HG03575 (cell line): Measurements from ENCODE around the gene ACAD11.
"Not testable (repeated sequence)": the region's sequence is repeated elsewhere in the genome, so short reads cannot be mapped to it uniquely, and the experiment has no call there.

Experiments used
- ATAC-seq: cut with Tn5 transposase; IDR thresholded peaks from one replicate; pipeline ENCODE4 v1.9.1; 2021; ENCODE audit not compliant: unreplicated experiment, insufficient number of reproducible peaks, low FRiP score; ENCODE audit errors: extremely low read depth

Gene ACAD11

DNA sequence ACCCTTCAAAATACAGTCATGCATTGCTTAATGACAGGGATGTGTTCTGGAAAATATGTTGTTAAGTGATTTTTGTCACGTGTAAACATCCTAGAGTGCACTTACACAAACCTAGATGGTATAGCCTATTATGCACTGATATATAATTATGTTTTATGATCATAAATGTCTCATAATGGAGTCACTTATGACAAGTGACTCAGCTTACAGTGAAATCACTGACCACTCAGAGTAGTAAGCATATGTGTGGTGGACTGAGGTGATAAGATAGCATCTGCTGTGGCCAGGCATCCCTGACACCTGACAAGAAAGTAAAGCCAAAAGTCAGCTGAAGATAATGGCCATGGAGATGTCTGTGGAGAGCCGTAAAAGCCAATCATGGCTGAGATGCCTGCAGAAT is 5.4 kb downstream of the ACAD11 start:
- no peak for ATAC-seq

DNA sequence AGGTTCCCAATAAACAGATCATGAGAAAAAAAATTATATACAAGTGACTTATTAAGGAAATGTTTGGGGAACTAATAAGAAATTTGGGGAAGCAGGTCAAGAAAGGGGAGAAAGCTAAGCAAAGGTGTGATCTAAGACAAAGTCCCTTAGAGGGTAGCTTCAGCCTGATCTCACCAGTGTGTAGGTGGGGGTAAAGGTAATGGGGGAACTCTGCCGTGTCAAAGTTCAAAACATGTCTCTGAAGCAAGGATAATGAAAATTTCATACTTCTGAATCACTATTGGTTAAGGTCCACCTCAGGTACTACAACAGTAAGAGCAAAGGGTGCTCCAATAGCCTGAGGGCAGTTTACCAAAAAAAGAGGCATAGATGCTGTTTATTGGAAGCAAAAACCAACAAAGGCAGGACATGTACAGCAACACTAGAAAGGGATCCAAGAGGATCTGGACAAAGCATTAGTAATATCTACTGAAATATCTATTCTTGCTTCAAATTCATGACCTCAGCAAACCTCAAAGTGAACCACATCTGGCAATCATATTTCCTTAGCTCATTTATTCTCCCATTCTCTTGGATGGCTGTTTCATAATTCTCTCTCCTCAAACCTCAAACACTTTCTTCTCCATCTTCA is 6.9 kb downstream of the ACAD11 start:
- no peak for ATAC-seq

DNA sequence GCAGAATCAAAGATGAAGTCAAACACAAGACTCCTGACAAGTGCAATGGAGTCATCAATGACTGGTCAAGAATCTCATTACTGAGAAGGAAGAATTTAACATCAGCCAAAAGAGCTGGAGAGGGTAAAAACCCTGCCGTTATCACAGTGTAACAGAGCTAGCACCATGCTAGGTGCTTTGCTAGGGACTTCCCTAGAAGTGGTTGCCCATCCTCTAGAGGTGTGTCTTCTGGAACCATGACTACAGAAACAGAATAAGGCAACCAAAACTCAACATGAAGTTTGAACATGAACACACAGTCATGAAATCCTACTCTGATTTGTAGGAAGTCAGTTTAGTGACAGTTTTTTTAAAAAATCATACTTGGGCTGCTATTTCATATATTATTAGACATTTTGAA is 9.5 kb downstream of the ACAD11 start:
- no peak for ATAC-seq

DNA sequence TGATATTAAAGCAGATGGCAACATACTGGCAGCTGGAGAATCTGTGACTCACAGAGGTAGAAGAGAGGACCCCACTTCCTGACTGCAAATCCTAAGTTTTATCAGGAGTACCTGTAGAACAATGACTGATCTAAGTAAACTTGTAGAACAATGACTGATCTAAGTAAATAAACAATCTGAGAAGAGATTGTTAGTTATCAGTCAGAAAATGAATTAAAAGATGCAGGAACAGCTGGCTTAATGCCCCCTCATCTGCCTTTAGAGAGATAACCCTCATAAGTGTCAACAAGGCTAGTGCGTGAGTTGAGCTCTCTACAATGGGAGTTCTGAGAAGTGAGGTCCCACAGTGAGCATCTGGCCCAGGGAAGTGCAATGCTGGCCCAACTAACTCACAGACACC is 14.6 kb downstream of the ACAD11 start:
- ATAC-seq: no peak

DNA sequence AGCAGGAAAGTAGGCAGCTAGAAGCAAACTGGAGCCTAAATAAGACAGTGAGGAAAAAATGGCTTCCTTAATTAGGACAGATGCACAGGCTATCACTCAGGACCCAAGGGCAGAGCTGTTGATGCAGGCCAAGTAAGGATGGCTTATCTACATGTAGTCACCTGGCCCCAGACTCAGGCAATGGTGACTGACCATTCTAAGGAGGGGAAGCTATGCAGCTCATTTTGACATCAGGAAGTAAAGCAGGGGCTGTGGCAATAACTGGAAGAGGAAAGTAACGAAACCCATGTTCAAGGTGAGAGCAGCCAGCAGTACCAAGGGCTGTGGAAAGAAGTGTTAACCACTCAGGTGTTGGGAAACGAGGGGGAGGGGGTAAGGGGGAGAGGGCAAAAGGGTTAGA is 16.2 kb downstream of the ACAD11 start:
- ATAC-seq: no peak

DNA sequence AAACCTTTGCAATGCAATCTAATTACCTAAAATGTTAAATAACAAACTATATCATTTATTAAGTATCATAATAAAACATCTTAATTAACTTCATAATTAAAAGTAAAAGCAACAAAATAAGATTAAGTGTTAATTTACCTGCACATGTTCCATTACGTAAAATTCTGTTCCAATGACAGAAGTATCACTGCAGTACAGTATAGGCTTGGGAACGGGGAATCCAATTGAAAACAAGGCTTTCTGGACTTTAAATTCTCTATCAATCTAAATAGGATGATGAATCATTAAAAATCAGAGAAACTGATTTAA is 17.1 kb downstream of the ACAD11 start:
- ATAC-seq: no peak

DNA sequence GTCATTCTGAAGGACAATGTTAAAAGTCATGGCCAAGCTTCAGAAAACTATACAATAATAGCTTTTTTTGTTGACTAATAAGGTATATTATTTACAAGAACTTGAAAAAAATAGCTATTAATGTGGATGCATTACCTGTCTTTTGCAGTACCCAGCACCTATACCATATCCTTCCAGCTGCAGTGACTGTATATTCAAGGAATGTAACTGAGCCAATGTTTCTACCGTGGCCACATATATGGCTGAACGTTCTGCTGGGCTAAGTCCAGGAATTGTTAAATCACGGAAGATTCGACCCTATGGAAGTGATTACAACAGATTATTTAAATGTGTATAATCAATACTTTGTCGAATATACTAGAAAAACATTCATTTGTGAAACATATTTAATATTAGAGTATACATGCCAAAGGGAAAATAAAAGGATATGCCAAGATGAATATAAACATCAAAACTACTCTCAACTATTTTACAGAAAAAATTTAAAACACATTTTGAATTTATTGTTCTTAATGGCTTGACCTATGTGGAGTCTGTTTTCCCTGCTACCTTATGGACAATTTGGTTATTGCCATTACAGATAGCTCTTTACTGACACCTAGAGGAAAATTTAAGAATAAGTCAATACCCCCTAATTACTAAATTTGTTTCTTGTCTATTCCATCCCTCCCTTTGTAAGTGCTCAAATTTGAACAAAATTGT is 17.6 kb downstream of the ACAD11 start:
- ATAC-seq: no peak

DNA sequence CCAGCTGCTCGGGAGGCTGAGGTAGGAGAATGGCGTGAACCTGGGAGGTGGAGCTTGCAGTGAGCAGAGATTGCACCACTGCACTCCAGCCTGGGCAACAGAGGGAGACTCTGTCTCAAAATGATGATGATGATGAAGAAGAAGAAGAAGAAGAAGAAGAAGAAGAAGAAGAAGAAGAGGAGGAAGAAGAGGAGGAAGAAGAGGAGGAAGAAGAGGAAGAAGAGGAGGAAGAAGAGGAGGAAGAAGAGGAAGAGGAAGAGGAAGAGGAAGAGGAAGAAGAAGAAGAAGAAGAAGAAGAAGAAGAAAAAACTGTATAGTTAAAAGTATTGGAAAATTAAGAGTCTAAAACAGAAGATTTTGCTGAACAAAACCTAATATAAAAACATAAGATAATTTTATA is 18.2 kb downstream of the ACAD11 start:
- ATAC-seq: not testable (repeated sequence)

DNA sequence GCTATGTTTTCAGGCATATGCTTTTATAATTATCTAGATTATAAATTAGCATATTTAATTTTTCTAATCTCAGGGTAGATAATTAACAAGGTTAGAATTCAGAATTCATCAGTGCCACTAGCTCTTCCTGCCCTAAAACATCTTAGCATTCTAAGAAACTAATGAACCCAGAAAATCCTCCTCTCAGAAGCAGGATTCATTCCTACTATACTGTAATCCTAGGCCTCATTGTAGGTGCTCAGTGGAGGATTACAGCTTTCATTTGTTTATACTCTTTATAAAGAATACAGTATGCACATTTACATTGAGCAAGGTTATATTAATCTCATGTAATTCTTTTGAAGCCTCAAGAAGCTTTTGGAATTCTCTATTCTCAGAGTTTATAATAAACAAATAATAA is 20.9 kb downstream of the ACAD11 start:
- ATAC-seq: no peak

DNA sequence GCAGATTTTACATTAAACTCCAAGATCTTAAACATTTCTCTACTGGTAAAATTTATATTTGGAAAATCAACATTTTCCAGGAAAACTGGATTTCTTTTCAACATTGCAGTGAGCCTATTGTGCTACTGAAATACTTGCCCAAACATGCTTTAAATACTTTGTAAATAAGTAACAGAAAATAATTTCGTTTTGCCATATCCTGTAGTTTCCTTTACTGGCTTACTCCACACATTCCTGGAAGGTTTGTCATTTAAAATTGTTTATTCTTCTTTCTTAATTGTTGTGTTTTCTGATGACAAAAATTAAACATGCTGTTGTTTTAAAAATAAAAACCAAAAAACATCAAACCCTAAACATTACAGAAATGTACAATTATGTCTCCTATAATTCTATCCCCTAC is 22.0 kb downstream of the ACAD11 start:
- ATAC-seq: no peak

DNA sequence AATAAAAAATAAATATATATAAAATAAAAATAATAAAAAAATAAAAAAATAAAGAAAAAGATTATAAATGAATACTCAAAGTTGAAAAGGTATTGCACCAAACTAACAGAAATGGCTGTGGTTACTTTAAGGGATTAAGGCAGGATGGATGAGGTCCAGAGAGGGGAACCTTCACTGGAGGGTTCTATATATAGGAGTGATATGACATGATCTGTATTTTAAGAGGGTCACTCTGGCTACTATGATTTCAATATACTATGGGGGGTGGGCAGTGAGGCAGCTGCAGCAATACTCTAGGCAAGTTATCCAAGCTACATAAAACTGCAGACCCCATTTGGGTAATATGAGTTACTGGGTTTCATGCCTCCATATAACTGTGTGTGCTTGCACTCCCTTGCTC is 24.6 kb downstream of the ACAD11 start:
- ATAC-seq: no peak

DNA sequence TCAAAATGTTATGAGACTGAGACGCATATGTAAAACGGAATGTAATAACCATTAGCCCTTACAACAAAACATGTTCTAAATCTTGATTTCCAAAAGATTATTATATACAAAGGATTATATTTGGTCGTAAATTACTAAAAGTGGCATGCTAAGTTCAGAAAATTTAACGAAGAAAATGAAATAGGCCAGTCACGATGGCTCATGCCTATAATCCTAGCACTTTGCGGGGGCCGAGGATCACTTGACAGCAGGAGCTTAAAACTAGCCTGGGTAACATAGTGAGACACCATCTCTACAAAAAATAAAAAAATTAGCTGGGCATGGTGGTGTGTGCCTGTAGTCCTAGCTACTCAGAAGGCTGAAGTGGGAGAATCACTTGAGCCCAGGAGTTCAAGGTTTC is 29.0 kb downstream of the ACAD11 start:
- ATAC-seq: no peak

DNA sequence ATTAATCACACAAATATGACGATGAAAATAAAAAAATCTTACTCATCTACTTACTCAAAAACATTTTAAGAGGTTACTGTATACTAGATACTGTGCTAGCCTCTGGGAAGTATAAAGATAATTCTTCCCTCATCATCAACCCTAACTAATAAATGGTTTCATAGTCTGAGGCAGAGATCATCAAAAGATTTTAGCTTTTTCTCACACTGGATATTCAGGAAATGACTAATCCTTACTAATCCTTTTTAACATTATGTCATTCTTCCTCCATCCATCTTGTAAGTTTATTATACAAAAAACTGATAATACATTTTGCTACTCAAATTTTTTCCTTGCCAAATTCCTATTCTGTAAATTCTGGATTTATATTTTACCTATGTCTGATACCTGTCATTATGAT is 29.7 kb downstream of the ACAD11 start:
- ATAC-seq: no peak

DNA sequence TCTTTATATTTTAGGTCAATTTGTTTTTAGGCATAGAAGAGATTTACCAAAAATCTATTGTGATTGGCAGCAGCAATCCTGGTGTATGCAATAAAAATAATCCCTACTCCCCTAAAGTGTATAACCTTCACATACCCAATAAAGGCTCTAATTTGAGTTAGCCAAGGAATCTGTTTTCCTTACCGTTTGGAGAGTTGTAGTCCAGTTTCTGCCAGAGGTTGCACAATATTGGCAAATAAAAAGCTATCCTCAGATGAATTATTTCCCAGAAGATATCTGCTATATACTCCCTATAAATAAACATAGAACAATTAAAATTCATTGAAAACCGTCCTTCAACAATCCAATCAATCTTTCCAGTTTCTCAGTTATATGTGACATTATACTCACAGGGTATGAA is 31.5 kb downstream of the ACAD11 start:
- ATAC-seq: no peak

DNA sequence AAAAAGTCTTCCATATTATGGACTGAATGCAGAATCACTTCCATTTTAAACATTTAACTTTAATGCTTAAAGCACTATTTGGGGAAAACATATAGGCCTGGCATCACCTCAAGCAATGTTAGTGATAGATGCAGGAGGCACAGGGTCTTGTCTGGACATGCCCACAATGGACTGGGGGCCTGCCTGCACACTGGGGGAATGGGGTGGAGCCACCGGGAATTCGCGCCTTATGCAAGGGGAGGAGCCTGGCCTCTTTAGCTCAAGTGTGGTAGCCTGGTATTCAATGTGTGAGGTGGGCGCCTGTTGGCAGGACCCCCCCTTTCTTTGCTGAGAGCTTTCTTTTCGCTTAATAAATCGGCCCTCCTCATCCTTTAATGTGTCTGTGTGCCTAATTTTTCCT is 32.7 kb downstream of the ACAD11 start:
- no peak for ATAC-seq

DNA sequence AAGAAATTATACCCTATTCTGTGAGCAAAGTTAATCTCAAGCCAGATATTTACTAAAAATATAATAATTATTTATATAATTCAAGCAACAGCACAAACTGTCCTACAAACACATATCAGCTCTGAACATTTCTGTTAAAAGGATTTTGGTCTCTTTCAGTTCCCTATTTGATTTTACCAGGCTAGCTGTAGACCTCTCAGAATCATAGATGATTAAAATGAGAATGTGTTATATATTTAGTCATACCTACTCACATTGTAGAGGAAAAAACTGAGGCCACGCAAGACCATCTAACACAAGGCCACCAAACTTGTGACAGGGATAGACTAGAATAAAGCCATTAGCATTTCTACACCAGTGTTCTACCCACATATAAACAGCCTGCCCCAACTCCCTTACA is 34.0 kb downstream of the ACAD11 start:
- ATAC-seq: peak; percentile 92

DNA sequence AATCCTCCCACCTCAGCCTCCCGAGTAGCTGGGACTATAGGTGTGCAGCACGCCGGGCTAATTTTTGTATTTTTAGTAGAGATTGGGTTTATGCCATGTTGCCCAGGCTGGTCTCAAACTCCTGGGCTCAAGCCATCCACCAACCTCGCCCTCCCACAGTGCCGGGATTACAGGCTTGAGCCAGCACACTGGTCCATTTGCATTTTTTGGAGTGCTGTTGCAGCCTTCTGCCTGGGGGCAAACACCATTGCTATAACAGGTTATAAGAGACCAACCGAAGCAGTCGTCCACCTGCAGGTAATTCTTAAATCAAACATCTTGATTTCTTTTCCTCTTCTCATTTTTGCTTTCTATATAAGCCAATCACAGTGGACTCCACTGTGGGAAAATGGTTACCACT is 34.8 kb downstream of the ACAD11 start:
- ATAC-seq: no peak

DNA sequence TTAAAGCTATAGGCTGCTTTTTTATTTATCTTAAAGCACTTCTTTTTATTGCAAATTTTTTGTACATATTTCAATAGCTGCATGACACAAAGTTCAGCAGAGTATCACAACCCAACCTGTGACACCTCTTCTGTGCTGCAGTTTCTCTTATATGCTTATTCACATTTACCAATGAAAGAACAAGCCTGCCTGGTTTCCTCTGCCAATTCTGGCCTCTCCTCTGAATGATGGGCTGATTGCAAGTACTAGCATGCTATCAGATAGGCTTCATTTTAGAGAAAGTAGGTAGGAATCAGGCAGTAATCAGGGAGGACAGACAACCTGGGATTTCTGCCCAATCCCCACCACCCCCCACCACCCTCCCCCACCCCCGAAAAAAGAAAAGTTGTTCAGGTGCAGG is 36.0 kb downstream of the ACAD11 start:
- ATAC-seq: no peak

DNA sequence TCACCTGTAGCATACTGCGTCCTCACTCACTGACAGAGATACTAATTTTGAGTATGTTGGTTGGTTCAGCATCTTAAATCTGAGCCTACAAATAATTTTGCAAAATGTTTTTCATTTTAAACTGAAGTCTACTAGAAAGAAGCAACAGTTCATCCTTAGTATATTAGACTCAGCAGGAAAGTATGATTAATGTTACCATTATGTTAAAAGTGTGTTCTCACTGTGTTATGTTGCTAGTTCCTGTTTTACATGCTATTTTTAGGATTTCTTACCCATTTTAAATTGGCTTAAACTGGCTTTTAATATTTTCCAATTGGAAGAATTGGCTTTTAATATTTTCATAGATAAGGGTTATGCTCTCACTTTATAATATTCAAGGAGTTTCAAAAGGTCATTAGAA is 36.8 kb downstream of the ACAD11 start:
- no peak for ATAC-seq

DNA sequence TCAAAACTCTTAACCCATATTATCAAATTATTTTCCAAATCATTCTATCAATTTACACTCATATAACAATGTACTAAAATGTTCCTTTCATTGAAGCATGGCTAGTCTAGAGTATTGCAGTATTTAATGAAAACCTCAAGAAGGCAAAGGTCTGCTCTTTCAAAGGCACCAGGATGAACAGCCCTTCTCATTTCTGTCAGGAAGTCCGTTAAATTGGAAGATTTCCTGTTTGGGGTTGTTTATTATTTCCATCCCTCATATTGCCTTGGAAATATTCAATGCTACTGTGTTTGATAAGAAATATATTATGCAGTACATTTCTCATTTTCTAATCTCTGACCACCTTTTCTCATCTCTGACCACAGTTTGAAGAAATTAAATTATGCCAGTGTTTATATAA is 37.5 kb downstream of the ACAD11 start:
- ATAC-seq: no peak

DNA sequence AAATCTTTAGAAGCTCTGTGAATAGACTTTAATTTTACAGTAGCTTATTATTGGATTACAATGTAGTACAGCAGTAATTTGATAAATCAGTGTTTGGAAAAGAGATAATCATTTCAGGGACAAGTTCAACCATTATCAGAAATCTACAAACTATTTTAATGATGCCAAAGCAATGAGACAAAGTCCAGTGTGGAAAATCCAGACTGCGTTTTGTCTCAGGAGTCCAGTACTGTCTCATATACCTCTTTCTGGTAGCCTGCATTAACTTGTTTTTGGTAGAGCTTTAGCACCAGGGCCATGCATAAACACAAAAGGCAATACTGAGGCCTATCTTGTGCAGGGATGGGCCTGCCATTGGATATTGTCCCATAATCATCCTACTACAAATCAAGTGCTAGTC is 42.8 kb downstream of the ACAD11 start:
- no peak for ATAC-seq
